Glutamatergic neuron (in vitro differentiated cells): ENCODE data around the gene UMAD1. TPM values are rescaled to one million over a fixed set of nuclear protein-coding genes. Genes with fewer than 3 reads are reported as not detected.

Experiments used
- DNase-seq: peaks from one replicate; pipeline ENCODE4 v3.0.0; 2022
- H3K27ac Mint-ChIP-seq: one replicate; pipeline ENCODE4 v1.8.0; 2020; ENCODE audit warnings: mild to moderate bottlenecking, mixed read lengths, inconsistent platforms; ENCODE audit not compliant: unreplicated experiment
- H3K27me3 Mint-ChIP-seq: one replicate; pipeline ENCODE4 v1.8.0; 2020; ENCODE audit warnings: mild to moderate bottlenecking, moderate library complexity, mixed read lengths, inconsistent platforms; ENCODE audit not compliant: unreplicated experiment
- H3K36me3 Mint-ChIP-seq: one replicate; pipeline ENCODE4 v1.8.0; 2020; ENCODE audit warnings: mild to moderate bottlenecking, mixed read lengths, inconsistent platforms; ENCODE audit not compliant: unreplicated experiment
- H3K4me1 Mint-ChIP-seq: one replicate; pipeline ENCODE4 v1.8.0; 2020; ENCODE audit warnings: mild to moderate bottlenecking, low read depth, mixed read lengths, inconsistent platforms; ENCODE audit not compliant: unreplicated experiment
- H3K4me3 Mint-ChIP-seq: one replicate; pipeline ENCODE4 v1.8.0; 2020; ENCODE audit warnings: mild to moderate bottlenecking, mixed read lengths, inconsistent platforms; ENCODE audit not compliant: unreplicated experiment
- H3K9me3 Mint-ChIP-seq: one replicate; pipeline ENCODE4 v1.8.0; 2020; ENCODE audit warnings: mild to moderate bottlenecking, moderate library complexity, mixed read lengths, inconsistent platforms; ENCODE audit not compliant: unreplicated experiment
- total RNA-seq: library from RNA; stranded (reverse); fragmentation: NEBNext Ultra II Directional; extraction: Animal tissue kit (Norgen Biotek cat#: 25700); gene quantifications from one replicate; pipeline ENCODE4 v1.2.1, GENCODE V29; 2021; ENCODE audit not compliant: unreplicated experiment
- TF ChIP-seq, protein P1 (sequence below): fragments of 200-600 bp; sonication (generic); IDR thresholded peaks from one replicate; pipeline ENCODE4 v1.5.0; 2021; ENCODE audit not compliant: partially characterized antibody, unreplicated experiment

UMAD1 gene
- total RNA-seq, 1 donor from 2014 or later, result 5.2 TPM

DNA sequence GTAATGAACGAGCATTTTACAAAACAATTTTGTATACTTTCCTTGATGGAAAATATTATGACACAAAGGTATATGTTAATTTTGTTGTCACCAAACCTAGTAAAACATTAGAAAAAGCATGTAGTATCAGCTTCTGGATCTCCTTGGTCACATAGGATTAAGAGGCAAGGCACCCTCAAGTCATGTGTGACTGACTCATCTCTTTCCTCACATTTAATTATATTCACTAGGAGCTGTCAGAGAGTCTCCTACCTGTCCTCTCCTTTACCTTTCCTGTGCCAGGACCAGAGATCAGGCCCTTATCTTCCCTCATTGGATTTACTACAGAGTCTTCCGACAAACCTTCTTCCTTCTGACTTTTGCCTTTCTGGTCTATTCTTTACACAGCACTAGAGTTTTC lies 189.1 kb downstream of the UMAD1 start:
- DNase-seq, result no peak

DNA sequence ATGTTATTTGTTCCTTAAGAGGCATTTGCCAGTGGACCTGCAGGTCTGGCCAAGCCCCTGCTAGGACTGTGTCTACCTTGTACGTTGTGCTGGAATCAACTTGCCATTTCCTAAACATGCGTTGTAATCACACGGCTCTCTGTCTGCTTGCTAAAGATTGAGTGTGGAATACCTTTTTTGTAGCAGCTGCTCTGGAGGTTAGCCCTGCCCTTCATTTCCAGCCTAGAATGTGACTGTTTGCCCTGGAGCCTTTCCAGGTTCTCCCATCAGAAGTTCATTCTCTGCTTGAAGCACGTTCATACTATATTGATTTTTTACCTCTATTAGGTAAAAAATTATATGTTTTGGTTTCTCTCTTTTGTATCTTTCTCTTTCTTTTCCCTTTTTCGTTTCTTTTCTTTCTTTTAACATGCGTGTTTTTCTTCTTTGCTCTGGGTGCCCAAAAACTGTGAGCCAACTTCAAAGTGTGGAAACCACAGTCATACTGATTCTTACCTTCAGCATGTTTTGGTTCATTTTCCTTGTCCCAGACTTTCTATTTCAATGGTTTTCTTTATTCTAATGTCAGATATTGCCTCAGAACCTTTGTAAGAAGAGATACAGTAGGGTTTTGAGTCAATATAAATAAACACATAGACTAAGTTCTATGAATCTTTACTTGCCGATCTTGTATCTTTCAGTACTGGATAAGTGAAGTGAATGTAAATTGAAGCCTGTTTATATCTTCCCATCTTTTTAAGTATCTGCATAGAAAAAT lies 189.7 kb downstream of the UMAD1 start:
- no peaks in the 10 kb centered on the region for H3K27me3 Mint-ChIP-seq
- TF ChIP-seq, protein P1, sequence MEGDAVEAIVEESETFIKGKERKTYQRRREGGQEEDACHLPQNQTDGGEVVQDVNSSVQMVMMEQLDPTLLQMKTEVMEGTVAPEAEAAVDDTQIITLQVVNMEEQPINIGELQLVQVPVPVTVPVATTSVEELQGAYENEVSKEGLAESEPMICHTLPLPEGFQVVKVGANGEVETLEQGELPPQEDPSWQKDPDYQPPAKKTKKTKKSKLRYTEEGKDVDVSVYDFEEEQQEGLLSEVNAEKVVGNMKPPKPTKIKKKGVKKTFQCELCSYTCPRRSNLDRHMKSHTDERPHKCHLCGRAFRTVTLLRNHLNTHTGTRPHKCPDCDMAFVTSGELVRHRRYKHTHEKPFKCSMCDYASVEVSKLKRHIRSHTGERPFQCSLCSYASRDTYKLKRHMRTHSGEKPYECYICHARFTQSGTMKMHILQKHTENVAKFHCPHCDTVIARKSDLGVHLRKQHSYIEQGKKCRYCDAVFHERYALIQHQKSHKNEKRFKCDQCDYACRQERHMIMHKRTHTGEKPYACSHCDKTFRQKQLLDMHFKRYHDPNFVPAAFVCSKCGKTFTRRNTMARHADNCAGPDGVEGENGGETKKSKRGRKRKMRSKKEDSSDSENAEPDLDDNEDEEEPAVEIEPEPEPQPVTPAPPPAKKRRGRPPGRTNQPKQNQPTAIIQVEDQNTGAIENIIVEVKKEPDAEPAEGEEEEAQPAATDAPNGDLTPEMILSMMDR, result no peak
- no peak for DNase-seq
- H3K9me3 Mint-ChIP-seq, result peaks cover 3% of the 10 kb centered on the region
- no peak overlapping the region for H3K4me3 Mint-ChIP-seq
- peaks cover 1% of the 10 kb centered on the region for H3K36me3 Mint-ChIP-seq
- H3K27ac Mint-ChIP-seq, result no peak overlapping the region
- H3K4me1 Mint-ChIP-seq, result peaks cover 1% of the 10 kb centered on the region

More for the DNA sequence above, 189.1 kb downstream of the UMAD1 start:
- Mint-ChIP-seq H3K4me3 (no peak overlapping the region), H3K9me3 (peaks cover under 1% of the 10 kb centered on the region), H3K27ac (no peak overlapping the region), H3K4me1 (peaks cover 1% of the 10 kb centered on the region), H3K36me3 (peaks cover 4% of the 10 kb centered on the region), H3K27me3 (no peaks in the 10 kb centered on the region)
- TF ChIP-seq, protein P1, result no peak

DNA sequence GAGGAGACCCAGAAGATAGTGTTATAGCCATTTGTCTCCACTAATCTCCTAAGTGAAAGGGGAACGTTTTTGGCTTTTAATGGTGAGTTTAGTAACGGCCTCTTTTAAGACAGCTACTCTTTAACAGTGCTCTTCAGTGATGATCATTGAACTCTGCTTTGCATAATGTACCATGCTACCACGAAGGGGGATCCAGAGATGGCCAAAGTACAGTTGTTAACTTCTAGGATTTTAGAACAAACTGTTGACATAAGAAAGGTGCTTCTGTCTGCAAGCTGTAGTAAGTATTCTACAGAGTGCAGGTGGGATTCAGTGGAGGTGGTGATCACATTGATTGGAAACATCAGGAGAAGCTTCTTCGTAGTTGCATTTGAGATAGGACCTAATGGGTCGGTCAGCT lies 192.0 kb downstream of the UMAD1 start:
- Mint-ChIP-seq H3K27ac (no peak overlapping the region), H3K4me3 (no peak overlapping the region), H3K9me3 (peaks cover 3% of the 10 kb centered on the region), H3K27me3 (no peaks in the 10 kb centered on the region), H3K36me3 (no peaks in the 10 kb centered on the region), H3K4me1 (peaks cover 1% of the 10 kb centered on the region)
- no peak for DNase-seq
- TF ChIP-seq, protein P1, result no peak

DNA sequence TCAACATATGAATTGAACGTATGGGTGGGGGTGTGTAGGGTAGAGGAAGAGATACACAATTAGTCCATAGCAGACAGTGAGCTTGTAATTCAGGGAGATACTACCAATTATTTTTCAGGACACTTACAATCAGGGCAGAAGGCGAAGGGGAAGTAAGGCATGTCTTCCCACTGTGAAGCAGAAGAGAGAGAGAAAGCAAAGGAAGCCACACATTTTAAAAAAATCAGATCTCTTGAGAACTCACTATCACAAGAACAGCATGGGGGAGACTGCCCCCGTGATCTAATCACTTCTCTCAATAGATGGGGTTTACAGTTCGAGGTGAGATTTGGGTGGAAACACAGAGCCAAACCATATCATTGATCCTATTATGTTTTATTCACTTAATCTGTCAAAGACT lies 194.2 kb downstream of the UMAD1 start:
- Mint-ChIP-seq H3K36me3 (peaks cover under 1% of the 10 kb centered on the region), H3K27me3 (no peaks in the 10 kb centered on the region), H3K27ac (no peak overlapping the region), H3K4me1 (peaks cover 1% of the 10 kb centered on the region), H3K4me3 (no peak overlapping the region), H3K9me3 (peaks cover 3% of the 10 kb centered on the region)
- TF ChIP-seq, protein P1, result no peak
- no peak for DNase-seq

DNA sequence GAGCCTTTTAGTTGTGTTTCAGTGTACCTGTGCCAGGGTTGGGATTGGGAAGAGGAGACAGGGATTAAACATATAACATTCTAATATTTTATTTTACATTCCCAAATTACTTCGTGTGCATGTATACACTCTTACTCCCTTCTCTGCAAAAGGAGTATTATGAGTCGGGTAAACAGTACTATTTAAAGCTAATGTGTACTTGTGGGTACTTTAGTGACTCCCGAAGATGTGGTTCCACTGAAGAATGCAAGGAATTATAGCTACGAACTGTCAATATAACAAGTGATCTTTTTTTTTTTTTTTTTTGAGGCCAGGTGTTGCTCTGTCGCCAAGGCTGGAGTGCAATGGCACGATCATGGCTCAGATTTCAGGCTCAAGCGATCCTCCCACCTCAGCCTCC lies 200.5 kb downstream of the UMAD1 start:
- TF ChIP-seq, protein P1, result no peak
- Mint-ChIP-seq H3K36me3 (peaks cover 4% of the 10 kb centered on the region), H3K9me3 (no peaks in the 10 kb centered on the region), H3K4me3 (no peak overlapping the region), H3K27me3 (no peaks in the 10 kb centered on the region), H3K4me1 (no peaks in the 10 kb centered on the region), H3K27ac (no peak overlapping the region)
- no peak for DNase-seq
